ENCODE data around the gene ZNF836. TPM values are rescaled to one million over a fixed set of nuclear protein-coding genes. Genes with fewer than 3 reads are reported as not detected.

ZNF836 gene
- total RNA-seq (4.3 and 9.4 TPM in 2 replicates), polyA plus RNA-seq (2.9 and 4.4 TPM in 2 replicates)

DNA sequence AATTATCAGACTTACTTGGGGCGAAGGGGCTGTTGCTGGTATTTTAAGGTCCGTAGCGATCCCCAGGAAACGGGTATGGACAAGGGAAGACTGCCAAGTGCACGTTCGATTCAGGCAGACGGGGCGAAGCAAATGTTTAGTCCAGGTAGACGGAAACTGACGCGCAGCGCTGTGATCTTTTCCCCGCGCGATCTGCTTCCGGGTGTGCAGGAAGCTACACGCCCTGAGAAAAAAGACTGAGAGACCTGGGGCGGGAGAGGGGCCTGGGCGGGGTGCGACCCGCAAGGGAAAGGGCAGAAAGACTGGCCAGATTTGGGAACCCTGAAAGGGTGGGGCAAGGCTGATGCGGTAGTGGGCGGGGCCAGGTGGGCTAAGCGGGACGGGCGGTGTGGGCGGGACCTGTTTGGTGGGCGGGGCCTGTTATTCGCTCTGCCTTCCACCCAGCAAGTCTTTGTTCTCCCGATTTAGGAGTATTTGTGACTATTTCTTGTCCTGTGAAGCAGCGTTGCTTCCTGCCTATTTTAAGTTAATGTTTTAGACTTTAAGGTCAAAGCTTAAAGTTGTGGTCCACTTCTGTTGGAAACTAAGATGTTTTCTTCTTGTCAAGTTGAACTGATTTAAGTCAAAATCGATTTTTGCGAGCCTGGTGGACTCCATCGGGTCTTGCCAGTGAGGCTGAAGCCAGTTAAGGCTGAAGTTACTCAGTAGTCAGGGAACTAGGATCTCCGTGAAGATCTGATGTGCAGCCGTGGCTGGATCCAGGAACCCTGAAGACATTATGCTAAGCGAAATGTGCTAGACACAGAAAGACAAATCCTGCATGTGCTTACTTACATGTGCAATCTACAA, at the start of gene ZNF836:
ZNF836 (minus strand) TSS at position 301 of the 849 bp plus-strand sequence. CDS start 3,549 bp downstream, outside the sequence.
- DNase-seq (ENCODE audit: low spot score) = peak; percentile 93
- Histone ChIP-seq H3K27me3 (no peaks in the 10 kb centered on the region), H2AFZ (peak within 1 kb of the TSS; percentile 93), H3K4me3 (peak within 1 kb of the TSS; percentile 58), H3K9me2 (replicated peaks; ENCODE audit: insufficient read depth) (no peaks in the 10 kb centered on the region), H3K4me2 (peak within 1 kb of the TSS; percentile 90), H3K36me3 (replicated peaks; ENCODE audit: insufficient read depth, low read depth) (no peaks in the 10 kb centered on the region), H3K4me1 (ENCODE audit: insufficient read depth) (peaks cover 6% of the 10 kb centered on the region), H3K27ac (peak within 1 kb of the TSS; percentile 83), H3K79me2 (peaks cover 17% of the 10 kb centered on the region), H4K20me1 (ENCODE audit: insufficient read depth, poor library complexity, severe bottlenecking) (no peaks in the 10 kb centered on the region), H3K9me3 (ENCODE audit: low read depth) (peaks cover 4% of the 10 kb centered on the region)
- 14% methylated on average over 35 of the region's 37 CpGs for WGBS (ENCODE audit: low lambda C conversion rate, missing lambda C conversion rate)
- TF ChIP-seq, protein P1, sequence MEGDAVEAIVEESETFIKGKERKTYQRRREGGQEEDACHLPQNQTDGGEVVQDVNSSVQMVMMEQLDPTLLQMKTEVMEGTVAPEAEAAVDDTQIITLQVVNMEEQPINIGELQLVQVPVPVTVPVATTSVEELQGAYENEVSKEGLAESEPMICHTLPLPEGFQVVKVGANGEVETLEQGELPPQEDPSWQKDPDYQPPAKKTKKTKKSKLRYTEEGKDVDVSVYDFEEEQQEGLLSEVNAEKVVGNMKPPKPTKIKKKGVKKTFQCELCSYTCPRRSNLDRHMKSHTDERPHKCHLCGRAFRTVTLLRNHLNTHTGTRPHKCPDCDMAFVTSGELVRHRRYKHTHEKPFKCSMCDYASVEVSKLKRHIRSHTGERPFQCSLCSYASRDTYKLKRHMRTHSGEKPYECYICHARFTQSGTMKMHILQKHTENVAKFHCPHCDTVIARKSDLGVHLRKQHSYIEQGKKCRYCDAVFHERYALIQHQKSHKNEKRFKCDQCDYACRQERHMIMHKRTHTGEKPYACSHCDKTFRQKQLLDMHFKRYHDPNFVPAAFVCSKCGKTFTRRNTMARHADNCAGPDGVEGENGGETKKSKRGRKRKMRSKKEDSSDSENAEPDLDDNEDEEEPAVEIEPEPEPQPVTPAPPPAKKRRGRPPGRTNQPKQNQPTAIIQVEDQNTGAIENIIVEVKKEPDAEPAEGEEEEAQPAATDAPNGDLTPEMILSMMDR (IDR thresholded peaks at IDR 0.05; ENCODE audit: poor library complexity) = no peak
- no peak for TF ChIP-seq EZH2 (IDR thresholded peaks at IDR 0.05; ENCODE audit: borderline replicate concordance)
- TF ChIP-seq EZH2phosphoT487 (IDR thresholded peaks at IDR 0.05; ENCODE audit: low read depth, severe bottlenecking, unreplicated experiment) = no peak

DNA sequence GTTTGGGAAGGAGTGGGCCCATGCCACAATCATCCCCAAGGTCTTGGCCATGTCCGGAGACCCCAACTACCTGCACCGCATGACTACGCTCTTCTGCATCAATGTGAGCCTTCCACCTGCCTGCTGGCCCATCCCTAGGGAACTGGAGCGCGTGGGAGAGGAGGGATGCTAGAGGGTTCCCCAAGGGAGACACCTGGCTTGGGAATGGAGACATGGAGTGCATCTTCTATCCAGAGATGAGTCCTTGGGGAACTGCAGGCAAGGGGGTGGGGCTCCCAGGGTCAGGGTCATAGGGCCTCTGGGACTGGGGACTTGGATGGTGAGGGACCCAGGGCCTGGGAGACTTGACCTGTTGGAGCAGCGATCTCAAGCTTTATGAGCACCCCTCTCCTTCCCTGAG, 49.6 kb upstream of the ZNF836 start:
- Histone ChIP-seq H3K79me2 (no peaks in the 10 kb centered on the region), H3K4me2 (no peak overlapping the region), H3K27ac (no peak overlapping the region), H2AFZ (no peak overlapping the region), H3K36me3 (replicated peaks; ENCODE audit: insufficient read depth, low read depth) (peaks cover 6% of the 10 kb centered on the region), H4K20me1 (ENCODE audit: insufficient read depth, poor library complexity, severe bottlenecking) (peaks cover 6% of the 10 kb centered on the region), H3K9me2 (replicated peaks; ENCODE audit: insufficient read depth) (no peaks in the 10 kb centered on the region), H3K4me1 (ENCODE audit: insufficient read depth) (no peaks in the 10 kb centered on the region), H3K9me3 (ENCODE audit: low read depth) (no peaks in the 10 kb centered on the region), H3K27me3 (no peaks in the 10 kb centered on the region), H3K4me3 (no peak overlapping the region)
- TF ChIP-seq, protein P1 (IDR thresholded peaks at IDR 0.05; ENCODE audit: poor library complexity) = no peak
- TF ChIP-seq EZH2phosphoT487 (IDR thresholded peaks at IDR 0.05; ENCODE audit: low read depth, severe bottlenecking, unreplicated experiment) (no peak), EZH2 (IDR thresholded peaks at IDR 0.05; ENCODE audit: borderline replicate concordance) (no peak)
- no peak for DNase-seq (ENCODE audit: low spot score)
- WGBS (ENCODE audit: low lambda C conversion rate, missing lambda C conversion rate) = 97% methylated on average over 6 of the region's 6 CpGs

DNA sequence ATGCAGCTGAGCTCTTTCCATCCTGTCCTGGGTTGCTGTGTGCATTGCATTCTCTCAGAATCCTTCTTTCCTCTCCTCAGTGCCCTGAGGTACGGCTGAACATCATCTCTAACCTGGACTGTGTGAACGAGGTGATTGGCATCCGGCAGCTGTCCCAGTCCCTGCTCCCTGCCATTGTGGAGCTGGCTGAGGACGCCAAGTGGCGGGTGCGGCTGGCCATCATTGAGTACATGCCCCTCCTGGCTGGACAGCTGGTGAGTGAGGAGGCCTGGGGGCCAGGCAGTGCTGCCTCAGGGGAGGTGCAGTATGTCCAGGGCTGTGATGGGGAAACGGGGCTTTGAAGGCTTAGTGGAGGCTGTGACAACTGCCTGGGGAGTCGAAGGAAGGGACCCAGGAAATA, 48.2 kb upstream of the ZNF836 start:
- 100% methylated on average over 8 of the region's 8 CpGs for WGBS (ENCODE audit: low lambda C conversion rate, missing lambda C conversion rate)
- H3K4me3 ChIP-seq = no peak overlapping the region
- peaks cover 6% of the 10 kb centered on the region for H3K36me3 ChIP-seq (replicated peaks; ENCODE audit: insufficient read depth, low read depth)
- no peak overlapping the region for H3K27ac ChIP-seq
- no peaks in the 10 kb centered on the region for H3K27me3 ChIP-seq
- peaks cover 2% of the 10 kb centered on the region for H3K79me2 ChIP-seq
- DNase-seq (ENCODE audit: low spot score) = no peak
- H3K9me2 ChIP-seq (replicated peaks; ENCODE audit: insufficient read depth) = no peaks in the 10 kb centered on the region
- no peaks in the 10 kb centered on the region for H3K9me3 ChIP-seq (ENCODE audit: low read depth)
- no peak overlapping the region for H3K4me2 ChIP-seq
- no peak for TF ChIP-seq EZH2 (IDR thresholded peaks at IDR 0.05; ENCODE audit: borderline replicate concordance)
- TF ChIP-seq, protein P1 (IDR thresholded peaks at IDR 0.05; ENCODE audit: poor library complexity) = no peak
- TF ChIP-seq EZH2phosphoT487 (IDR thresholded peaks at IDR 0.05; ENCODE audit: low read depth, severe bottlenecking, unreplicated experiment) = no peak
- H2AFZ ChIP-seq = no peak overlapping the region
- no peaks in the 10 kb centered on the region for H3K4me1 ChIP-seq (ENCODE audit: insufficient read depth)
- H4K20me1 ChIP-seq (ENCODE audit: insufficient read depth, poor library complexity, severe bottlenecking) = peaks cover 6% of the 10 kb centered on the region

Measured in hepatocyte (in vitro differentiated cells).